ENCODE data around the gene CA12. TPM values are rescaled to one million over a fixed set of nuclear protein-coding genes. Genes with fewer than 3 reads are reported as not detected.
A peak's percentile ranks its signal among the peaks of the same experiment; 100 is the strongest.

Gene CA12
- total RNA-seq, 3 donors from 2014 or later = 141 to 645 (median 213) TPM

DNA sequence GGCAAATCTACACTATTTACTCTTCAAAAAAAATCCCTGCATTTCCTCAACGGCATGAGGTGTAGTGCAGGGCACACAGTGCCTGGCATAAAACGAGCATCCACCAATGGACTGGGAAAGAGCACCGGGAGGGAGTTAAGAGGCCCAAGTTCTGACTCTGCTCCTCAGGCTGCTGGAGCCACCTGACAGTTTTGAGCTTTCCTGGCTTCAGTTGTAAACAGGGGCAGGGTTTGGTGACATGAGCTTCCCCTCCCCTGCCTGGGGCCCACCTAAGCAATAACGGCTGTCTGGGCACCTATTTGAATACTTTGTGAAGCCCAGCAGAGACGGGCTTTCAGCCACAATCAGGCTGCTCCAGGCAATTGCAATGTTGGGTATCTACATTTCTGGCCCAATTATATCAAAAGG is 16.4 kb downstream of the CA12 start:
- intact Hi-C loops (cut with DNase I, micrococcal nuclease) = no loop called here
- DNase-seq (no peak), ATAC-seq (peak; percentile 44)
- TF ChIP-seq, protein P1, sequence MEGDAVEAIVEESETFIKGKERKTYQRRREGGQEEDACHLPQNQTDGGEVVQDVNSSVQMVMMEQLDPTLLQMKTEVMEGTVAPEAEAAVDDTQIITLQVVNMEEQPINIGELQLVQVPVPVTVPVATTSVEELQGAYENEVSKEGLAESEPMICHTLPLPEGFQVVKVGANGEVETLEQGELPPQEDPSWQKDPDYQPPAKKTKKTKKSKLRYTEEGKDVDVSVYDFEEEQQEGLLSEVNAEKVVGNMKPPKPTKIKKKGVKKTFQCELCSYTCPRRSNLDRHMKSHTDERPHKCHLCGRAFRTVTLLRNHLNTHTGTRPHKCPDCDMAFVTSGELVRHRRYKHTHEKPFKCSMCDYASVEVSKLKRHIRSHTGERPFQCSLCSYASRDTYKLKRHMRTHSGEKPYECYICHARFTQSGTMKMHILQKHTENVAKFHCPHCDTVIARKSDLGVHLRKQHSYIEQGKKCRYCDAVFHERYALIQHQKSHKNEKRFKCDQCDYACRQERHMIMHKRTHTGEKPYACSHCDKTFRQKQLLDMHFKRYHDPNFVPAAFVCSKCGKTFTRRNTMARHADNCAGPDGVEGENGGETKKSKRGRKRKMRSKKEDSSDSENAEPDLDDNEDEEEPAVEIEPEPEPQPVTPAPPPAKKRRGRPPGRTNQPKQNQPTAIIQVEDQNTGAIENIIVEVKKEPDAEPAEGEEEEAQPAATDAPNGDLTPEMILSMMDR (IDR thresholded peaks at IDR 0.05) = no peak
- no peak overlapping the region for H3K4me3 ChIP-seq
- H3K4me1 ChIP-seq (ENCODE audit: low read depth) = peaks cover 58% of the 10 kb centered on the region
- H3K36me3 ChIP-seq (ENCODE audit: low read depth) = no peaks in the 10 kb centered on the region
- H3K9me3 ChIP-seq = no peaks in the 10 kb centered on the region

DNA sequence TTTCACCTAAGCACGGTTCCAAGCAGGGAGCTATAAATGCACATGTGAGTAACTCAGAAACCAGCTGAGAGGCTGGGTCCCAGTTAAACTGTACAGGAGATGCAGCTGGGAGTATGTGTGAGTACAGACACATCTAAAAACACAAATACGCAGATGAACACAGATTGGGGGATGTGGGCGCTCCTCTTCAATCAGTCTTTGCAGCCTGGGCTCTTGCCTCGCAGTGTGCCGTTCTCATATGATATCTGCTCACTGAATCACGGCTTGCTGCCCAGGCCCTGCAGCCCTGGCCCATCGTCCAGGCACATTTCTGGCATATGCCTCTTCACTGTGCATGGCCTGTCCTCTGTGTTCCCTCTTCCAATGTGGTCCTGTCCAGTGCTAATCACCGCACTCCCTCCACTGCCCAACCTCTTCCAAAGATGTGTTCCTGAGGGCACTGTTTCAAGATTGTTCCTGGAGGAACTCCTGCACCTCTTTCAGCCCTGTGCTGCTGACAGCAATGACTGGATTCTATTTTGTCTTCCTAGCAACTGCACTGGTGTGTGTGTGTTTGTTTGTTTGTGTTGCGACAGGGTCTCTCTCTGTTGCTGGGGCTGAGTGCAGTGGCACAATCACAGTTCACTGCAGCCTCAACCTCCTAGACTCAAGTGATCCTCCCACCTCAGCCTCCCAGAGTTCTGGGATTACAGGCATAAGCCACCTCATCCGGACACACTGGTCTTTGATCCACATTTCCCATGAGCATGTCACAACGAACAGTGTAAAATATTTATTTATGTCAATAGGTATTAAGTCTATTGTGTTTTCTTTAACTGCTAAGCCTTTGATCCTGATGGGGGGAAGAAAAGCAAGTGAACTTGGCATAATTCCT is 17.0 kb downstream of the CA12 start:
- Histone ChIP-seq H3K4me3 (no peak overlapping the region), H3K9me3 (no peaks in the 10 kb centered on the region), H3K4me1 (ENCODE audit: low read depth) (peaks cover 60% of the 10 kb centered on the region), H3K36me3 (ENCODE audit: low read depth) (no peaks in the 10 kb centered on the region)
- ATAC-seq = peak; percentile 2
- no peak for DNase-seq
- TF ChIP-seq, protein P1 (IDR thresholded peaks at IDR 0.05) = no peak
- intact Hi-C loops (cut with DNase I, micrococcal nuclease) = no loop called here

DNA sequence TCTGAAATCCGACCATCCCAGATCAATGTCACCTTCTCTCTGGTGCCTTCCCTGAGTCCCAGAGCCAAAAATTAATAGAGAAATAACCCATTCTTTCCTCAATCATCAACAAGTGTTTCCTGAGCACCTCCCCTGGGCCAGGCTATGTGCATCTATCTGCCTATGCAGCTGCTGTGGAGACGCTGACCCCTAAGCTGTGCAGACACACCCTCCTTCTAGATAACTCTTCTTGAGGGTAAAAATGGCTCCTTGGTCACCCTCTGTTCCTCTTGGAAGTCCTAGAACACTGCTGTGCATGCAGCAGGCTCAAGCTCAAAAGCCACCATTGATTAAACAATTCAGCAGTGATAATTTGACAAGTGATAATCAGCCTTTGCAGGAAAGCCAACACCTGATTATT is 18.4 kb downstream of the CA12 start:
- ATAC-seq = no peak
- DNase-seq = no peak
- Histone ChIP-seq H3K4me1 (ENCODE audit: low read depth) (peaks cover 55% of the 10 kb centered on the region), H3K4me3 (no peak overlapping the region), H3K36me3 (ENCODE audit: low read depth) (no peaks in the 10 kb centered on the region), H3K9me3 (no peaks in the 10 kb centered on the region)
- TF ChIP-seq, protein P1 (IDR thresholded peaks at IDR 0.05) = no peak
- intact Hi-C loops (cut with DNase I, micrococcal nuclease) = no loop called here

DNA sequence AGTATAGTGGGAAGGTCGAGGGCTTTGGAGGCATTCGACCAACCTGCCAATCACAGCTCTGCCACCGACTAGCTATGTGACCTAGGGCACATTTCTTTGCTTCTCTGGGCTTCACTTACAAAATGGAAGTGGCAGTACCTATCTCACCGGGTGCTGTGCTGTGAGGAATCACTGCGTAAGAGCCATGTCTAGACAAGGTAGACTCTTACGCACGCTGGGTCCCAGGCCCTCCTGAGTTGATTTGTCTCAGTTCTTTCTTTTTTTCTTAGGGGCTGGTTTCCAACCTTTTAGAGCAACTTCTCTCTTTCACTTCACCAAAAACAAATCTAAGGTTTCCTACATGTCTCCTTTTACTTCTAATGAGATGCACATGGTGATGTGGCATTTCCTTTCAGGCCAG is 18.8 kb downstream of the CA12 start:
- TF ChIP-seq, protein P1 (IDR thresholded peaks at IDR 0.05) = no peak
- DNase-seq (no peak), ATAC-seq (no peak)
- no peak overlapping the region for H3K4me3 ChIP-seq
- peaks cover 51% of the 10 kb centered on the region for H3K4me1 ChIP-seq (ENCODE audit: low read depth)
- intact Hi-C loops (cut with DNase I, micrococcal nuclease) = no loop called here
- no peaks in the 10 kb centered on the region for H3K36me3 ChIP-seq (ENCODE audit: low read depth)
- no peaks in the 10 kb centered on the region for H3K9me3 ChIP-seq

DNA sequence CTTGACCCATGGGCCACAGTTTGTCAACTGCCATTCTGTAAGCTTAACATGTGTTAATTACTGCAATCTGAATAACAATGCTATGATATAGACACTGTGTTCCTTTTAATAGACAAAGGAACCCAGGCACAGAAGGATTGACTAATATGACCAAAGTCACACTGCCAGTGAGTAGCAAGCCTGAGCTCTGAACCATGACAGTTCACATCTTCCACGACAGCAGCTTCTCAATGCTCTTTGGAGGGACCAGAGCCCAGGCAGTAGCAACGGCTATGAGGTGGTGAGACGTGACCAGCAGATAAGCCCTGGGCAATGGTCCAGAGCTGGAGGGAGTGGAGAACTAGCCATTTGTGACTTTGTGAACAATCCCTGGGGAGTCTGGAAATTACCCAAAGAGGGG is 19.4 kb downstream of the CA12 start:
- intact Hi-C loops (cut with DNase I, micrococcal nuclease) = no loop called here
- DNase-seq (peak in 1 of 3 donors; percentile 76), ATAC-seq (peak; percentile 28)
- Histone ChIP-seq H3K4me1 (ENCODE audit: low read depth) (peaks cover 53% of the 10 kb centered on the region), H3K36me3 (ENCODE audit: low read depth) (no peaks in the 10 kb centered on the region), H3K9me3 (no peaks in the 10 kb centered on the region), H3K4me3 (no peak overlapping the region)
- TF ChIP-seq, protein P1 (IDR thresholded peaks at IDR 0.05) = no peak
